GM18873 (cell line): ENCODE measurements around the gene ATP1A3.
"Not testable (repeated sequence)": the region's sequence is repeated elsewhere in the genome, so short reads cannot be mapped to it uniquely, and the experiment has no call there.

Experiments used
- ATAC-seq: cut with Tn5 transposase; IDR thresholded peaks from one replicate; pipeline ENCODE4 v1.9.1; 2021; ENCODE audit warnings: mild to moderate bottlenecking, moderate library complexity, moderate number of reproducible peaks; ENCODE audit not compliant: unreplicated experiment, low FRiP score

The ATP1A3 gene

DNA sequence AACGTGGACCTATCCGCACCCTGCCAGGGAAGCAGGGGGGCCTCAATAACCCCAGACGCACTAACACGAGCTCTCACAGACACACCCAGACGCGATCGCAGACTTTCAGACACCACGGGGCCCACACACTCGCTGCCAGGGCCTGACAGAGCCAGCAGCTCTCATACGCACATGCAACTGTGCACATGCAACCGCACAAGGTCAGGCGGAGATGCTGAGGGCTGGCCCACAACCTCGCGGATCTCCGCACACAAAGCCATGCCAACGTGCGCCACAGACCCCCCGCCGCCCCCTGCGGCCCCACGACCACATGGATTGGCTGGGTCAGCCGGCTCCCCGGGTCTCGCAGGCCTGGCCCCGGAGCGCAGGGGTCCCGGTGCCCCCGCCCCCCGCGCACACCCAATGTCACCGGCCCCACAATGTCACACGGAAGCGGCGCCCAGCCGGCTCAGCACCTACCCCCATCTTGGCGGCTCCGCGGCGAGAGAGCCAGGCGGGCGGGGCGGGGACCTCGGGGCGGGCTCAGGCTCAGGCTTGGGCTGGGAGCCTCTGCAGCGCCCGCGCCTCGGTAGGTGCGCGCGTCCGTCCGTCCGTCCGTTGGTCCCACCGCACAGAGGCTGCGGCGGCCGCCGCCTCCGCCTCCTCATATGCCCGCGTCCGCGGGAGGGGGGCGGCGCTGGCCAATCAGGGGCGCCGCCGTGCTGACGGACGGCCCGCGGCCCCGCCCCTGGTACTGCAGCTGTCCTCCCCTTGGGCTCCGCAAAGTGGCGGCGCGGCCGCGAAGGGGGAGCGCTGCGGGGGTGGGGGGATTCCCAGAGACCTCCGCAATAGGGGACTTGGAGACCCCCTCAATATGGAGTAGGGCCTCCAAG lies at the start of gene ATP1A3:
TSS of gene ATP1A3 (minus strand) at position 619 of the 872 bp plus-strand sequence. CDS start at position 465, 154 bp downstream.
- no peak for ATAC-seq

DNA sequence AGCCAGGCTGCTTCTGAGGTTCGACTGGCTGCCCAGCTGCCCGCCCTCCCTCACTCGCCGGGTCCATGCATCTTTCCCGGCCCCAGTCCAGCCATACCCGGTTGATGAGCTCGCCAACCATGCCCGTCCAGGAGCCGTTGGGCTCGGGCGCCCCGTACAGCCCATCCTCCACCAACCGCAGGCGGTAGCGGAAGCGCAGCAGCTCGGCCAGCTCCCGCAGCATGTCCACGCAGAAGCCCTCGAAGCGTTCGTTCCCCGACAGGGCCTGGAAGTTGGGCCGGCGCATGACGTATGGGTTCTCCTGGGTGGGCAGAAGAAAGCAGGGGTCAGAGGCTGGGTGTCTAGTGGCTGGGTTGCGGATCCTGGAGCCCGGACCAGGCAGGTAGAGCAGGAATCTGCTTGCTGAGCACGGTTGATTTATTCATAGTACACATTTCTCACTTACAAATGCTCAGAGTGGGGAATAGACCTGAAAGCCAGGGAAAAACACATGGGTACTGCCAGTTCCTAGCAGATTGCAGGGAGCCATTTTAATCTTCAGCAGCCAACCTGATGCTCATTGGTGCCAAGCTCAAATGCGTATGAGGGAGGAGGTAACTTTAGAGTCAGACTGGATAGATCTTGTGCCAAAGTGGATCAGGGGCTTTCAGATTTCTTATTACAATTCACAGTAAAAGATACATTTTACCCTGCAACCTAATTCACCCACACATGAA lies 48.6 kb upstream of the ATP1A3 start:
- ATAC-seq, result no peak

DNA sequence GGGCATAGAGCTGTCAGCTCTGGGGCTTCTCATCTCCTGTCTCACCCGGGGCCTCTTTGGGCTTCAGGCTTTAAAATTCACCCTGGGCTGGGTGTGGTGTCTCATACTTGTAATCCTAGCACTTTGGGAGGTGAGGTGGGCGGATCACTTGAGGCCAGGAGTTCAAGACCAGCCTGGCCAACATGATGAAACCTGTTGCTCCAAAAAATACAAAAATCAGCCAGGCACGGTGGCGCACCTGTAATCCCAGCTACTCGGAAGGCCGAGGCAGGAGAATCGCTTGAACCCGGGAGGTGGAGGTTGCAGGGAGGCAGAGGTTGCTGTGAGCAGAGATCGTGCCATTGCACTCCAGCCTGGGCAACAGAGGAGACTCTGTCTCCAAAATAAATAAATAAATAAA lies 46.5 kb upstream of the ATP1A3 start:
- not testable (repeated sequence) for ATAC-seq

DNA sequence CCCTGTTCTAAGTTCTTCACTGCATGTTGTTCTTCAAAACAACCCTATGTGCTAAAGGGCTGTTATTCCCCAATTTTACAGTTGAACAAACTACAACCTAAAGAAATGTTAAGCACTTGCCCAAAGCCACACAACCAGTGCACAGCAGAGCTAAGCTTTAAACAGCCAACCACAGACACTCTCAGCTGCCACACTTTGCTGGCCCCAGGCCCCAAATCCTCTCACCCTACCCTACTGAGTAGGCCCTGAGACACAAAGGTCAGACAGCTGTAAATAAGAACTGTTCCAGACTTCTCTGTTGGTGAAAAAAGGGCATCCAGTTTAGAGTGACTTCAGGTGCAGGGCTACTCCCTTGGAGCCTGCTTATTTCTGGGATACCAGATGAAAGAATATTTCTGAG lies 46.0 kb upstream of the ATP1A3 start:
- ATAC-seq, result no peak

DNA sequence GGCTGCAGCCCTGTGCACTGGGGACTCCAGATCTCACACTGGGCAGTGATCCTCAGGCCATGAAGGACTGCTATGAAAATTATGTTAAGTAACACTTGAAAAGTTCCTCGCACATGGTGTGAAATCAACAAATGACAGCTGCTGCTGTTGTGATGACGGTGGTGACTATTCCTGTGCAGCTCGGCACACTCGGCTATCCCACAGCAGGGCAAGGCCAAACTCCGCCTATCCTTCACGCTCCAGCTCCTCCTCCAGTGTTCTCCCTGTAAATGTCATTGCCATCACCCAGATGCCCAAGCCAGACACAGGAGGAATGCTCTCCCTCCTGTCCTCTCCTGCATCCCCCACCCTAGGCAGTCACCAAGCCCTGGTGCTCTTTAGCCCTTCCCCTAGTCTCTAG lies 44.6 kb upstream of the ATP1A3 start:
- ATAC-seq, result no peak

DNA sequence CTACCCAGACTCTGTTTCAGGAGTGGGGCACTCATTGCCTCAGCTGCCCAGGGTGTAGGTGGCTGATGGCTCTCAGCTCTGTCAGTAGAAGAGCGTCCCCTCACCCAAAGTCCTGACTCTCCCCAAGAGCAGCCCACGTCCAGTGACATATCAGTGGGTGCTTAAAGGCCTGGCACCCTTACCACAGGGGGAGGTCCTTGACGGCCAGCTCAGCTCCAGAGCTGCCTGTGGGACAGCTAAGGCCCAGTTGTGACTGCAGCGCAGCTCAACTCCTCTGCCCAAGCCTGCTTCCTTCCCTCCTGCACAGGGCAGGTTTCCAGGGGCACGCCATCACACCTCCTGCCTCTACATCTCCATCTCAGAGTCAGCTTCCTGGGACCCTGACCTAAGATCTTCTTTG lies 43.6 kb upstream of the ATP1A3 start:
- no peak for ATAC-seq

DNA sequence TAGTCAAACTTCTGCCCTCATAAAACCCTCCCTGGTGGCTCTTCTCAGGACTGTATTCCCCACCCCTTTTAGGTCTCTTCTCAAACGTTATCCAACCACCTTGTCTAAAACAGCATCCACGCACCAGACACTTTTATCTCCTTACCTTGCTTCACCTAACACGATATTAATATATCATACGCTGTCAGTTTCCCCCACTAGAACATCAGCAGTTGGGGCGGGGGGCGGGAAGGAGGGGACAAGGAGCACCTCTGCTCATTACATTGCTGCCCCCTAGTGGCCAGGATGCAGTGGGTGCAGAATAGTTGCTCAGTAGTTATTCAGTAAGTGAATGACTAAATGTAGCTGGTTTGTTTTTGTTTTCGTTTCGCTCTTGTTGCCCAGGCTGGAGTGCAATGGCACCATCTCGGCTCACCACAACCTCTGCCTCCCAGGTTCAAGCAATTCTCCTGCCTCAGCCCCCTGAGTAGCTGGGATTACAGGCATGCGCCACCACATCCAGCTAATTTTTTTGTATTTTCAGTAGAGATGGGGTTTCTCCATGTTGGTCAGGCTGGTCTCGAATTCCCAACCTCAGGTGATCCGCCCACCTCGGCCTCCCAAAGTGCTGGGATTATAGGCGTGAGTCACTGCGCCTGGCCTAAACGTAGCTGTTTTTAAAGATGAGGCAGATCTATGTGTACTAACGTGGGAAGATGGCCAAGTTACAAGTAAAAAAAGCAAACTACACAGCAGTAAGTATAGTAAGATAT lies 40.8 kb upstream of the ATP1A3 start:
- not testable (repeated sequence) for ATAC-seq

DNA sequence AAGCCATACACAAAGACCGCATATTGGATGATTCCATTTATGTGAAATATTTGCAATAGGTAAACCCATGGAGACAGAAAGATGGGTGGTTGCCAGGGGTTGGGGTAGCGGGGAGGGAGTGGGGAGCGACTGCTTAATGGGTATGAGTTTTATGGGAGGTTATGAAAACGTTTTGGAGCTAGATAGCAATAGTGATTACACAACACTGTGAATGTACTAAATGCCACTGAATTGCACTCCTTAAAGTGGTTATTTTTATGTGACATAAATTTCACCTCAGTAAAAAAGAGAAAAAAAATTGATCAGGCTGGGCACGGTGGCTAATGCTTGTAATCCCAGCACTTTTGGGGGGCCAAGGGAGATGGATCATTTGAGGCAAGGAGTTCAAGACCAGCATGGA lies 39.4 kb upstream of the ATP1A3 start:
- ATAC-seq, result no peak

DNA sequence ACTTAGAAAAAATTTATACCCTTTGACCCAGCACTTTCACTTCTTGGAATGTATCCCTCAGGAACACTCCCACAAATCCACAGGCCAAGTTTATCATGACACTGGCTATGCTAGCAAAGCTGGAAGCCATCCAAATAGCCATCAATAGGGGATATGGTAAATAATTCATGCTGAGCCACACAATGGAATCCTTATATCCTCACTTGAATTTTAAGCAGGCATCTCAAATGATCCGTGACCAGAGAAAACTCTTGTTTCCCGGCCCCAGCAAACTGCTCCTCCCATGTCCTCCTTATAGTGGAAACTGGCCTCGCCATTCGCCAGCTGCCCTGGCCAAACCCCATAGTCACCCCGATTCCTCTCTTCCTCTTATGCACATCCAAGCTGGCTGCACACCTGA lies 38.4 kb upstream of the ATP1A3 start:
- ATAC-seq, result no peak

DNA sequence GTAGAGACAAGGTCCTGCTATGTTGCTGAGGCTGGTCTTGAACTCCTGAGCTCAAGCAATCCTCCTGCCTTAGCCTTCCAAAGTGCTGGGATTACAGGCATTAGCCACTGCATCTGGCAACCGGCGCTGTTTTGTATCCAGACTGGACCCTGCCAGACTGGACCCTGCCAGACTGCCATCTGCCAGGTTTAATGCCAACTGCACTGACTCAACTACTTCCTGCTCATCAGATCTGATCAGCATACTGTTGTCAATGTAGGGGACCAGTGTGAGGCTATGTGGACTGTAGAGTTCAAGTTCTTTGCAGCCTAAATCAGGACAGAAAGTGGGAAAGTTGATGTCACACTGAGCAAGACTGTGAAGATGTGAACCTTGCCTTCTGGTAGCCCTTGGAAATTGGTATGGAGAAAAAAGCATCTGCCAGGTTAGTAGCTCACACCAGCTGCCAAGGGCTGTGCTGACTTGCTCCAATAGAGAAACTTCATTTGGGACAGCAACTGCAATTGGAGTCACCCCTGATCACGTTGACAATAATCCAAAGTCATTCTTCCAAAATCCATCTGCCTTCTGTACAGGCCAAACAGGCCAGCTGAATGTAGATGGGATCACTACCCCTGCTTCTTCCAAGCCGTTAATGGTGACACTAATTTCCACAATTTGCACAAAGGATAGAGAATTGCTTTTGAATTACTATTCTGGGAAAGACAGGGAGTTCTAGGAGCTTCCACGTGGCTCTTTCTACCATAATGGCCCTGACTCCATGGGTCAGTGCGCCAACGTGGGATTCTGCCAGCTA lies 36.8 kb upstream of the ATP1A3 start:
- ATAC-seq, result no peak

DNA sequence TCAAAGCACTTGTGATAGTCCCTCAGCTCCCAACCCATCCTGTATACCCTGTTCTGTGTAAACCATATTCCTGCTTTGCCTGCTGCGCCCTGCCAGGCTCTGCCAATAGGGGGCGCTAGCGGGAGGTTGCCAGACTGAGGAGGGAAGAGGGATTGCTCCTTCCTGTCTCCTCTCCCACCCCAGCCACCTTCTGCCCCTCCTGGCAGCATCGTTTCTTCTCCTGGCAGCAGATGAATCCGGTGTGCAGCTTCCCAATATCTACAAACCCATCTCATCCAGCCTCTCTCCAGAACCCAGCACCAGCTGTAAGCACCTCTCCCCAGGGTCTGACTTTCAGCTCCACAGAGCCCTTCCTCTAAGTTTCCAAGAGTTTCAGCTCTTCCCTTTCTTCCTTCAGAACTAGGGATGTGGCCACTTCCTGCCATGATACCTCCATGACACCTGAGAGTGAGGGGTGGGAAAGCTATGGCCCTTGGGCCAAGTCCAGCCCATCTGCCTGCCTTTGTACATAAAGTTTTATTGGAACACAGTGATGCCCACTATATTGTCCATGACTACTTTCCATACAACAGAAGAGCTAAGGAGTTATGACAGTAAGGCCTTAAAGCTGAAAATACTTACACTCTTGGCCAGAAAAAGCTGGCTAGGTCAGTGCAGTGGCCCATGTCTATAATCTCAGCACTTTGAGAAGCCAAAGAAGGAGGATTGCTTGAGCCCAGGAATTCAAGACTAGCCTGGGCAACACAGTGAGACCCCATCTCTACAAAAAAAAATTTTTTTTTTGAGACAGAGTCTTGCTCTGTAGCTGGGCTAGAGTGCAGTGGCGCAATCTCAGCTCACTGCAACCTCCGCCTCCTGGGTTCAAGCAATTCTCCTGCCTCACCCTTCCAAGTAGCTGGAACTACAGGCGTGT lies 34.5 kb upstream of the ATP1A3 start:
- ATAC-seq, result no peak

DNA sequence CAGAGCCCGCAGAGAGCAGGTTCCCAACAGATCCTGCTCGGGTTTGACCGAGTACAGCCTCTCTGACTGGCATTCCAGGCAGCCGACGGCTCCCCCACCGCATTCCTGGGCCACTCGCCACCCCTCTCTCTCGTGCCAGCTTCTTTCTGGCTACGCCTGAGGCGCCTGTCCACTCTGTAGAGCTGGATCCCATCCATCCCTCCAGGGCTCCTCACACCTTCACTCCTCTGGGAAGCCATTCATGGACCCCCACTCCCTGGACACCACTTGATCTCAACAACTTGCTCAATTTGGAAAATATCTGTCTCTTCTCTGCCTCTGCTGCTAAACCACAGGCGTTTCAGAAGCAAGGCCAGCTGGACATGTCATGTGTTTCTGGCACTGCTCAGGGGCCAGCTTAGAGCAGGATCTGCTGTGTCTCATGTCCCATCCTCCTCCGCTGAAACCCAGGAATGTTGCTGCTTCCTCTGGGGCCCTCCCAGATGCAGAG lies 30.6 kb upstream of the ATP1A3 start:
- no peak for ATAC-seq

DNA sequence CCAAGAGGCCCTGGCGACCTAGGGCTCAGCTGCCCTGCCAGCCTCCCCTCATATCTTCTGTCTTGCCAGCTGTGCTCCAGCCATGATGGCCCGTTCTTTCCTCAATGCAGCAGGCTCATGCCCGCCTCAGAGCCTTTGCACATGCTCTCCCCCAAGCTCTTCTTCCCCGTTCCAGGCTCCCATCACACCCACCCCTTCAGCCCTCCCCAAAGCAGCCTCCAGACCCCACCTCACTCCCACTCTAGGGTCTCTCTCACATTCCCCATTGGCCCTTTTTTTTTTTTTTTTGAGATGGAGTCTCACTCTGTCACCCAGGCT lies 29.9 kb upstream of the ATP1A3 start:
- no peak for ATAC-seq

DNA sequence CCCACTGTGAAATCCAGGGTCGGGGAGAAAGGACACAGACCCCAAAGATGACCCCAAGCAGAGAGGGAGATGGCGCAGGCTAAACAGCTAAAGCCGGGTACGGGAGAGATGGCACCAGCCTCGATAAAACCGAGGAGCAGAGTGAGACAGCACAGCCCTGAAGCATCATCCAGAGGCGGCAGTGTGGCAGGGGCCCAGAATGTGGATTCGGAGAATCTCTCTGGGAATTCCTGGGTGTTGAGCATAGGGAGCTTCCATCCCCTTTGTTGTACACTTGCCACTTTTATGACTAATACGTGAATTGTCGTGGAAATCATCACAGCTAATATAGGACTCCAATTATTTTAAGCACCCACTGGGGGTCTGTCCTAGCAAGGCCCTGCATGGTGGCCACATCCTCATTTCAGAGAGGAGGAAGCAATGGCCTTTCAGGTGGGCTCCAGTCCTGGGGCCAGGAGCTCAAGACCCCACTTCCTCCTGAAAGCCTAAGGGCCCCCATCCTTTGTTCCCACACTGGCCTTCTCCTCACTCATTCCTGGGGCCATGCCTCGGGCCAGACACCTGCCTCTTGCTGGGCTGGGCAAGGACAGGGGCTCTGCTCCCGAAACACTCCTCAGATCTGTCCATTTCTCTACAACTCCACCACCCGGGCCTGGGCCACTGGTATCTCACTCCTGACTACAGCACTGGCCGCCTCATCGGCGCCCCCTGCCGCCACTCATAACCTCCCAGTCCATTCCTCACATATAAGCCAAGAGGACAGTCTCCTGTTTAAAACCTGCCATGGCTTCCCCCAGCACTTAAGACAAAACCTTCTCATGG lies 29.3 kb upstream of the ATP1A3 start:
- no peak for ATAC-seq

DNA sequence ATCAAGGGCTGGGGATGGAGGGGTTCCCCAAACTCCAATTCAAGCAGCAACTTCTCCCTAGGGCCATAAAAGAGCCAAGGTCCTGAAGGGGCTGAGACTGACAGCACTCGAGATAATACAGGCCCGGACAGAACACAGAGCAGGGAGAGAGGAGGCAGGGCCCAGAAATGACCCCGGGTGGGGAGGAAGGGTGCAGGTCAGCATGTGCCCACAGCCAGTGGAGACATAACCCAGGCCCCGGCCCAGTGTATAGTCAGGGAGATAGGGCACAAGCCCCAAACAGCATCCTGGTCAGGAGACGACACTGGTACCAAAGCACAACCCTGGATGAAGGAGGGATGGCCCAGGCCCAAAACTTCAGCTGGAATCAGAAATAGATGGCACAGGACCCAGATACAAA lies 28.6 kb upstream of the ATP1A3 start:
- ATAC-seq, result no peak

DNA sequence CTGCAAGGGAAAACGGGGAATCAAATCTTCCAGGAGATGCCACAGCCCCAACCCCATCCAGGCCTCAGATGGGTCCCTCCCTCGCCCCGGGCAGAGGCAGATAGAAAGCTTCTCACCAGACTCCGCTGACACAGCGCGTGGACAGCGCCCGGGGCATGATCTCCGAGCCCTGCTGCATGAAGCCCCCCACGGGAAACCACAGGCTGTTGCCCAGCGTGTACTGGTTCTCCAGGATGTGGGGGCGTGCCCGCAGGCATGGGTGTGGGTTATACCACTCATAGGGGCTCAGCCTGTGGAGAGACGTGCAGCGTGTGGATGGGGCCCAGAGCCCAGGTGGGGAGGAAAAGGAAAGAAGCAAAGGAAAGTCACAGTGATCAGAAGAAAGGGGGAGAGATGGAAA lies 27.2 kb upstream of the ATP1A3 start:
- no peak for ATAC-seq

DNA sequence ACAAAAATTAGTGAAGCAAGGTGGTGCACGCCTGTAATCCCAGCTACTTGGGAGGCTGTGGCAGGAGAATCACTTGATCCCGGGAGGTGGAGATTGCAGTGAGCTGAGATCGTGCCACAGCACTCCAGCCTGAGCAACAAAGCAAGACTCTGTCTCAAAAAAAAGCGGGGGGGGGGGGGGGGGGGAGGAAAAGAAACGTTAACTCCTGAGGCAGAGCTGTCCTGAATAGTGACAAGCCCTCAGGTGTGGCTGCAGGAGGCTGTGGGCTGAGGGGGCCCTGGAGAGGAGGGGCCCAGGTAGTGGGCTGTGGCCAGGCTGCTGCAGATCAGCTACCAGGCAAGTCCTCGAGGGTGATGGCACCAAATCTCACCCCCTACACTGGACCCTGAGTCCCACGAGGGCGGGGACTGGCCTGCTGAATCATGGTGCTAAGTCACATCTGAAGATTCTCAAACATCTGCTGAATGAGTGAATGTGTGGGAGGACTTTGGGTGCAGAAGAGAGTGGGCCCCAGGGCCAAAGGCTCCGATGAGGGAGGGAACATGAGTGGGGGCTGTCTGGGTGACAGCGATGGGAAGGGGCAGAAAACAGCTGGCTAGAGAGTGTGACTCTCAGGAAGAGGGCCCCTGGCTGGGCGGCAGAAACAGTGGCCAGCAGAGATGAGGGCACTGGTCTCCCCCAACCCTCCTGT lies 24.6 kb upstream of the ATP1A3 start:
- ATAC-seq, result no peak

DNA sequence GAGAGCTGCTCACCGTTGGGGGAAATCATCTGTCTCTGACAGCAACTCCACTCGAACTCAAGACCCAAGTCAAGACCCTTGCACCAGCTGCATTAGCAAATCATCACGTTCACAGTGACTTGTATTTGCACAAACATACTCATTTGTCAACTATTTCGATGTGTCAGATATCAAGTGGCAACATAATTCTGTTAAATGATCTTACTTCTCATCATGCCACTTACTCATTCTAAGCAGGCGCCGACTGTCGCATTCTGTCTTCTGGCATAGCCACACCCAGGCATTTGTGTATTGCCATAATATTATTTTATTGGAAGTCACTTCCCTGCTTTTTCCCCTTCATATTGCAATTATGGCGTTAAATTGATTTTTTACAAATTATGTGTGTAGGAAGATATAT lies 23.0 kb upstream of the ATP1A3 start:
- ATAC-seq, result no peak
